SK-N-MC (cell line): ENCODE data around the gene PRIMPOL.

Source experiments
- DNase-seq: peaks from one replicate; pipeline ENCODE4 v3.0.0-alpha.2; 2011; ENCODE audit warnings: low read depth, low spot score
- H3K27ac ChIP-seq: fragments of 200-600 bp; sonication (generic); 2 replicates; pipeline ENCODE4 v1.5.1; 2016; ENCODE audit warnings: mixed run types
- H3K36me3 ChIP-seq: fragments of 200-600 bp; sonication (generic); 2 replicates; pipeline ENCODE4 v1.6.1; 2017; ENCODE audit warnings: antibody characterized with exemption, low read length, mixed read lengths; ENCODE audit not compliant: insufficient read depth
- H3K4me3 ChIP-seq: fragments of 200-600 bp; sonication (generic); 2 replicates; pipeline ENCODE4 v1.5.1; 2016
- H3K9ac ChIP-seq: fragments of 200-600 bp; sonication (generic); 2 replicates; pipeline ENCODE4 v1.8.0; 2017; ENCODE audit warnings: mixed run types, mixed read lengths; ENCODE audit not compliant: insufficient read length
- H3K9me3 ChIP-seq: fragments of 200-600 bp; sonication (generic); 2 replicates; pipeline ENCODE4 v1.6.1; 2017; ENCODE audit warnings: low read depth, mild to moderate bottlenecking, antibody characterized with exemption, low read length, moderate library complexity, mixed read lengths
- EZH2 ChIP-seq: fragments of 200-600 bp; sonication (generic); IDR thresholded peaks from one replicate; pipeline ENCODE4 v1.6.1; 2017; ENCODE audit warnings: antibody characterized with exemption
- FOXP2 ChIP-seq: optimal IDR thresholded peaks from 2 replicates; pipeline ENCODE3; 2011; ENCODE audit warnings: mild to moderate bottlenecking, moderate library complexity; ENCODE audit not compliant: insufficient read depth; ENCODE audit errors: extremely low read length, control extremely low read depth
- POLR2AphosphoS5 ChIP-seq: IDR thresholded peaks from 2 replicates; pipeline ENCODE4 v1.6.1; 2012; ENCODE audit warnings: mild to moderate bottlenecking, low read depth, low read length, borderline replicate concordance

Gene PRIMPOL

DNA sequence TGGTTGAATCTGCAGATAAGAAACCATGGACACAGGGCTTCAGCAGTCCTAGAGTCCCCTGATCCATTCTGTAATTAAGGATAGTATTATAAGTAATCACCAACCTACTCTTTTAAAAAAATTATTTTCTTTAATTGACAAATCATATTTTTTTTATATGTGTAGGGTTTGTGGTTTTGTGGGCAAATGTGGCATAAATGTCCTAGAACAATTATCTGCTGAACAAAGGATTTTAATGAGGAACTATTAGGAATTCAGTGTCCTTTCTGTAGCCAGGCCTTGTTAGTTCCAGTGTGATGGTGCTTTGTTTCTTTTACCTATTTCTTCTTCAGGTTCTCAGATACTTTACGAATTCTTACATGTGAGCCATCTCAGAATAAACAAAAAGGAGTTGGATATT is 32.4 kb downstream of the PRIMPOL start:
- no peak overlapping the region for H3K27ac ChIP-seq
- H3K4me3 ChIP-seq = no peak overlapping the region
- no peaks in the 10 kb centered on the region; the same call in 1 of the 2 replicates for H3K9me3 ChIP-seq

DNA sequence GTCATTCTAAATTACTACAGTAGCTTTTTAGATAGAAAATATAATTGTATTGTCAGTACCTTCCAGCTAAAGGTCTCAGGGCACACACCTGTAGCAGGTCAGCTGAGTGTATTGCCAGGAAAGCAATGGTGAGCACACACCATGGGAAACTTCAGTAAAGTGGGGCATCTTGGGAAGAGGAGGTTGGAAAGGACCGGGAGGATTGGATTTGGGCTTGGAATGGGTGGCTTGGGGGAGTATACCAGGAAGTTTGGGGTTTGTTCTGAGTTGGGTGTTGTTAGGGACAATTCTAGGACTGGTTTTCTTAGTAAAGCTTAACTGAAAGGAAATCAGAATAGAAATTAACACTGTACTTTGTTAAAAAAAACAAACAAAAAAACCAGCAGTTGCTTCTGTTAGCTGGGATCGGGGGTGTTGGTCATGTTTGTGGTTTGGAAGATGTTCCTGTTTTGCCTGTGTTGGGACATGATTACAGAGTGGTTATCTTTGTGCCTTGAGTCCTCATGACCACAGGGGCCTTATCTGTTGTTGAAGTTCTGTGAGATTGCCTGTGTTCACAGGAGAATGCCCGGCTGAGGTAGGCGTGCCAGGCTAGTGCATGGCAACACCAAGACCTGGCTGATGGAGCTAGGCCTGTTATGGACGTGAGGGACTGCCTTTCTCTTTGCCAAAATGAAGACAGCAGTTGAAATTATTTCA is 35.1 kb downstream of the PRIMPOL start:
- TF ChIP-seq FOXP2 = no peak
- TF ChIP-seq EZH2 = no peak
- TF ChIP-seq POLR2AphosphoS5 = no peak
- H3K36me3 ChIP-seq = peaks cover 2% of the 10 kb centered on the region; the same call in 1 of the 2 replicates
- DNase-seq = no peak
- no peak overlapping the region for H3K9ac ChIP-seq
- no peak overlapping the region for H3K27ac ChIP-seq
- no peak overlapping the region for H3K4me3 ChIP-seq
- H3K9me3 ChIP-seq = no peaks in the 10 kb centered on the region; the same call in 1 of the 2 replicates

More for the DNA sequence above, 32.4 kb downstream of the PRIMPOL start:
- TF ChIP-seq EZH2 = no peak
- TF ChIP-seq FOXP2 = no peak
- TF ChIP-seq POLR2AphosphoS5 = no peak
- DNase-seq = no peak
- Histone ChIP-seq H3K36me3 (peaks cover 5% of the 10 kb centered on the region; the same call in 1 of the 2 replicates), H3K9ac (no peak overlapping the region)

DNA sequence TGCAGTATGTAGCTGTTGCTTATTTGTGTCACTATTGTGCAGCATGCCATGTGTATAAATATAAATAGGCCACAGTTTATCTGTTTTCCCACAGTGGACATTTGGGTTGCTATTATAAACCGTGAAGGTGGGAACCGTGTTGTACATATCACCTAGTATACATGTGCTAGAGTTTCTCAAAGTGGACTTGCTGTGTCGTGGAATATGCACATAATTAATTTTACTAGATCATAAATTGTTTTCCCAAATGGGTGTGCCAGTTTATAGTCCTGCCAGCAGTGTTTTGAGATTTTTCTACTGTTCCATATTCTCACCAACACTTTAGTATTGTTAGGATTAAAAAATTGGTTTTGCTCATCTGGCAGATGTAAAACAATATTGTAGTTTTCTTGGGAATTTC is 38.5 kb downstream of the PRIMPOL start:
- no peak for DNase-seq
- H3K9me3 ChIP-seq = no peaks in the 10 kb centered on the region
- H3K36me3 ChIP-seq = peaks cover 14% of the 10 kb centered on the region
- no peak overlapping the region for H3K4me3 ChIP-seq
- H3K9ac ChIP-seq = no peak overlapping the region
- TF ChIP-seq EZH2 (no peak), FOXP2 (no peak), POLR2AphosphoS5 (no peak)
- H3K27ac ChIP-seq = no peak overlapping the region

DNA sequence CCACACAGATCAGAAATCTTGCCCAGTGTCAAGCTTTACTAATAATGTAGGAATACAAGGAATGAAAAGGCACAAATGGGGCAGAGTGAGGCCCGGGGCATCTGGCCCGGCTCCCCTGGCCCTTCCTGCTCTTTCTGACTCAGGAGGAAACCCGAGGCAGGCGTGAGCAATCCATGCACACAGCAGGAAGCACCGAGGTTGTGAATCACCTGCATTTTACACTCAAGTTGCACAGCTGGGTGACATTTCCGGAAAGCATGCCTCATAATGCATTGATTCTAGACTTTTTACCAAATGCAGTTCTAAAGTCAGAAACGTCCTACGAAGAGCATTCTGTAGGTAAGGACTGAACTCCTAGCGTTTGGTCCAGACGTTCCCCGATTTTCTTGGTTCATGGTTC is 38.9 kb downstream of the PRIMPOL start:
- DNase-seq = no peak
- Histone ChIP-seq H3K9me3 (no peaks in the 10 kb centered on the region), H3K9ac (no peak overlapping the region), H3K27ac (no peak overlapping the region), H3K36me3 (peaks cover 18% of the 10 kb centered on the region), H3K4me3 (no peak overlapping the region)
- TF ChIP-seq EZH2 (no peak), FOXP2 (no peak), POLR2AphosphoS5 (no peak)

DNA sequence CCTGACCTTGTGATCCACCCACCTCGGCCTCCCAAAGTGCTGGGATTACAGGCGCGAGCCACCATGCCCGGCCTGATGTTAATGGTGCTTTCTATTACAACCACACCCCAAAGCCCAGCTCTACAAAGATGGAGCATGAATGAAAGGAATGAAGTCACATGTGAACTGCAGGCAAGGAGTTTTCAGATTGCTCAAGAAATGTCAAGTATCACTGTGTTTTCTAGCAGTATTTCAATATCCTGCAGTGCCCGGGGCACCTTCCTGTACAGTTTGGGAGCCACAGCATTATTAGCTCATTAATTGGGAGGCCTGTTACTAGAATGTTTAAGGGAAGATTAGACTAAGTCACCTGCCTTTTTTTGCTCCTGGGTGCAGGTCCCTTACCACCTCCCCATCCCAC is 40.1 kb downstream of the PRIMPOL start:
- Histone ChIP-seq H3K4me3 (no peak overlapping the region), H3K36me3 (peaks cover 31% of the 10 kb centered on the region), H3K27ac (no peak overlapping the region), H3K9ac (no peak overlapping the region), H3K9me3 (no peaks in the 10 kb centered on the region)
- TF ChIP-seq FOXP2 (no peak), POLR2AphosphoS5 (no peak), EZH2 (no peak)
- DNase-seq = no peak

DNA sequence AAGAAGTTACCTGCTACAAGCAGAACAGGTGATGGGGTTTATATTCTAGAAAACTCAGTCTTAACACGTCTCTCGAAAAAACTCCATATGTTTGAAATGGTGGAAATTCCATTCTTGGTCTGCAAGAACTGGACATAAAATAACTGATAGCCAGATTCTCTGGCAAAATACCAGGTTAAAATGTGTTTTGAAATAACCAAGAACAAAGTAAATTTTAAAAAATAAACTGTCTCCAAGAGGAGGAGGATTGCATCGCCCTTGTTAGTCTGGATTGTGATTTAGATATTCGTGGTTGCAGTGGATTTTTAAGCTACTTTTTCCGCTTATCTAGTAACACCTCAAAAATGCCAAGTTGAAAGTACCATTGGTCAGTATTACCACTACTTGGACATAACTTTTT is 43.5 kb downstream of the PRIMPOL start:
- Histone ChIP-seq H3K9me3 (no peaks in the 10 kb centered on the region), H3K4me3 (no peak overlapping the region), H3K9ac (no peak overlapping the region), H3K27ac (peak overlapping the region; percentile 61; the same call in 1 of the 2 replicates), H3K36me3 (peaks cover 61% of the 10 kb centered on the region)
- no peak for DNase-seq
- TF ChIP-seq POLR2AphosphoS5 (no peak), FOXP2 (no peak), EZH2 (no peak)

DNA sequence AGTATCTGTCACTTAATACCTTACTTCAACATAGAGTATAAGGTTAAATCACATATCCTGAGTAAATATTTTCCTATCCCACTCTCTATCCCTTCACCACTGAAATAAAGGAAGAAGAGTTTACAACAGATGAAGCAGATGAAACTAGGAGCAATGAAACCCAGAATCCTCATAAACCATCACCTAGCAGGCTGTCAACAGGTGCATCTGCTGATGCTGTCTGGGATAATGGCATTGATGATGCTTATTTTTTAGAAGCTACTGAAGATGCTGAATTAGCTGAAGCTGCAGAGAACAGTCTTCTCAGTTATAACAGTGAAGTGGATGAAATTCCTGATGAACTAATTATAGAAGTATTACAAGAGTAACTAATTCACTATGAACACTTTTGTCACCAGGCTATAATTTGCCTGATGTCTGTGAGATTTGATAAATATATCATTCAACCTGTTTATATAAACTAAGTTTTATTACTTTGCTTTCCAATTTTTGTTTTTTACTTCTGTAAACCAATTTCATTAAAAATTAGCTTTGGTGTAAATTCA is 44.9 kb downstream of the PRIMPOL start:
- DNase-seq = no peak
- TF ChIP-seq FOXP2 = no peak
- TF ChIP-seq POLR2AphosphoS5 = no peak
- TF ChIP-seq EZH2 = no peak
- Histone ChIP-seq H3K27ac (no peak overlapping the region), H3K9me3 (no peaks in the 10 kb centered on the region), H3K4me3 (no peak overlapping the region), H3K9ac (no peak overlapping the region), H3K36me3 (peaks cover 63% of the 10 kb centered on the region)

DNA sequence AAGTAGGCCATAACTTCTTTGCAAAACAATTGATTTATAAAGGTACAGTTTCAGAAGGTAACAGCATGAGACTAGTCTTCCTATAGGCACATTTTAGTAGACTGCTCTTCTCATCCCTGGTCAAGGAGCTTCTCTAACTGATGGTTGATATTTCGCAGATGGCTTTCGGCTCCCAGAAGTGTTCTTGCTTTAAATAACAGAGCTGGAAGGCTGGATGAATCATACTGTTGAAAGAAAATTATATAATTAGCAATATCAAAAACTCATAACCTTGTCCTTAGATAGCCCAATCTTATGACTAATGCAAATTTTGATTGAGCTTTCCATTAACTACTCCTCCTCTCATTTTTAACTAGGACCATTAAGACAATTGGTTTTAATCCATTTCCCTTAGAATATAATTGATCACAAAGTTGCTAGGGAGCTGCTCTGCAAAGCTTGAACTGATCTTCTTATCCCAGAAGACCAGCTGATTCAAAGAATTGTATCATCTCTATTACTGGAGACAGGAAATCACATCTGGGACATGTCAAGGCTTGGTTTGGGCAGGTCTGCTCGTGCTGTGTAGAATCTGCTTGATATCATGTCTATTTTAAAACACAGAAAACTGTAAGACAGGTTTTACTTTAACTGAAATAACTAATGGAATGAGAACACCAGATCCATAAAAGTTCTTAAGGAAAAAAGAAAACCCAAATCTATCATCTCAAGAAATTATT is 45.8 kb downstream of the PRIMPOL start:
- H3K27ac ChIP-seq = no peak overlapping the region
- no peak overlapping the region for H3K4me3 ChIP-seq
- TF ChIP-seq POLR2AphosphoS5 (no peak), EZH2 (no peak), FOXP2 (no peak)
- no peak overlapping the region for H3K9ac ChIP-seq
- peaks cover 68% of the 10 kb centered on the region for H3K36me3 ChIP-seq
- DNase-seq = no peak
- no peaks in the 10 kb centered on the region for H3K9me3 ChIP-seq

DNA sequence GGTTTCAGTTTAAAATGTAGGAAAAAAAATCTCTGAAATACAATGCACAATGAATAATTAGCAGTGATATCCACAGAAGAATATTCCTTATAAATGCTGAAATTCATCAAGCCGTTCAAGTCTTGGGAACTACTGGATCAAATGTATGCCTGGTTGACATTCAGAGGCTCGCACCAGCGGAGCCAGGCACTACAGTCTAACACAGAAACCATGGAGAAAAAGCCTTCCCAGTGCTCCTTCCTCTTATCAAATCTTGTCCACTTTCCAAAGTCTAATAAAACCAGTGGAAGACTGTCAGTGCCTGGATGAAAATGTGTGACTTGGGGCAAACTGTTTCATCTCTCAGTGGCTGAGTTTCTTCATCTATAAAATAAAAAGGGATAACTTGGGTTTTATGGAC is 48.4 kb downstream of the PRIMPOL start:
- Histone ChIP-seq H3K27ac (peak overlapping the region; percentile 2; the same call in 1 of the 2 replicates), H3K4me3 (no peak overlapping the region), H3K9me3 (no peaks in the 10 kb centered on the region), H3K9ac (no peak overlapping the region), H3K36me3 (peaks cover 78% of the 10 kb centered on the region)
- no peak for DNase-seq
- TF ChIP-seq POLR2AphosphoS5 = no peak
- TF ChIP-seq FOXP2 = no peak
- TF ChIP-seq EZH2 = no peak
